C4-2B (cell line): ENCODE data around the gene ZBTB48.

Source experiments
- CTCF ChIP-seq: fragments of 450-650 bp; conservative IDR thresholded peaks from 2 replicates; pipeline ENCODE4 v1.5.1; 2017; ENCODE audit warnings: mild to moderate bottlenecking
- ZFX ChIP-seq: fragments of 450-650 bp; IDR thresholded peaks from 2 replicates; pipeline ENCODE4 v1.6.1; 2017

GRCh38 chr1:6534248-6534822, 45.5 kb upstream of the ZBTB48 start:
- TF ChIP-seq CTCF (no peak), ZFX (no peak)
